ENCODE data around the gene ARFIP1. TPM values are rescaled to one million over a fixed set of nuclear protein-coding genes. Genes with fewer than 3 reads are reported as not detected.

The ARFIP1 gene
- total and polyA plus RNA-seq, 2 of the 8 experiments (the other 6 are each of a cell fraction or from before 2014, with no cell fraction given): 13.5 to 38.0 TPM

- Histone ChIP-seq H2AK5ac (ENCODE audit: low read depth, low read length) (no peak overlapping the region), H3K9me3 (ENCODE audit: insufficient read depth in 2 of 2, low read depth in 1 of 2, low read length in 1 of 2) (no peaks in the 10 kb centered on the region), H3K79me1 (ENCODE audit: low read depth, low read length) (no peaks in the 10 kb centered on the region), H4K91ac (replicated peaks; ENCODE audit: insufficient read length, low read length) (no peak overlapping the region), H4K5ac (ENCODE audit: insufficient read length, low read depth, low read length) (no peak overlapping the region), H3K23me2 (ENCODE audit: low read depth, low read length) (peaks cover 6% of the 10 kb centered on the region), H4K20me1 (replicated peaks in 1 of 2; ENCODE audit: control insufficient read depth in 1 of 2, insufficient read depth in 2 of 2, low read length in 2 of 2) (peaks cover 1 to 4% of the 10 kb centered on the region in 2 experiments), H3K56ac (replicated peaks; ENCODE audit: insufficient read length, low read depth, low read length) (no peak overlapping the region), H3K18ac (ENCODE audit: extremely low read depth, low read length) (no peak overlapping the region), H2BK12ac (ENCODE audit: low read depth, low read length) (no peak overlapping the region), H3K9ac (replicated peaks in 1 of 4; ENCODE audit: extremely low read depth in 1 of 4, low read depth in 3 of 4, low read length in 3 of 4) (no peak overlapping the region), H3K36me3 (ENCODE audit: control insufficient read depth in 2 of 4, insufficient read depth in 4 of 4, low read length in 3 of 4) (no peaks in the 10 kb centered on the region), H2BK120ac (replicated peaks; ENCODE audit: low read depth, low read length) (no peak overlapping the region), H3K79me2 (ENCODE audit: control insufficient read depth in 1 of 2, insufficient read depth in 2 of 2, low read length in 2 of 2) (peaks cover 14 to 89% of the 10 kb centered on the region in 2 experiments), H3K4me3 (ENCODE audit: extremely low read depth in 1 of 4, insufficient read depth in 2 of 4, low read depth in 3 of 4, low read length in 4 of 4) (no peak overlapping the region), H3K4me1 (replicated peaks in 1 of 4; ENCODE audit: control insufficient read depth in 3 of 4, insufficient read depth in 4 of 4, low read length in 3 of 4) (no peaks in the 10 kb centered on the region), H3K4me2 (ENCODE audit: insufficient read depth in 1 of 2, low read depth in 2 of 2, low read length in 2 of 2) (no peak overlapping the region), H3K14ac (ENCODE audit: insufficient read length) (no peak overlapping the region), H3K4ac (replicated peaks; ENCODE audit: insufficient read length, low read depth, low read length) (no peak overlapping the region), H2BK20ac (ENCODE audit: low read length) (no peak overlapping the region), H2BK15ac (ENCODE audit: low read length) (no peak overlapping the region), H2BK5ac (ENCODE audit: low read depth, low read length) (no peak overlapping the region), H3K27me3 (replicated peaks in 1 of 4; ENCODE audit: control insufficient read depth in 3 of 4, extremely low read depth in 1 of 4, insufficient read depth in 3 of 4, low read length in 3 of 4) (no peaks in the 10 kb centered on the region), H2AFZ (ENCODE audit: low read length) (no peak overlapping the region), H3K23ac (ENCODE audit: insufficient read length) (no peak overlapping the region), H4K8ac (ENCODE audit: extremely low read depth, insufficient read depth, low read length) (no peak overlapping the region), H3K27ac (ENCODE audit: low read depth, low read length) (no peak overlapping the region)
- ChIA-PET POLR2A (ENCODE audit: partially characterized antibody) (no interaction called here), CTCF (ENCODE audit: partially characterized antibody) (interaction anchor here (0.6 to 1.4 kb wide), 6 partner anchors 20 to 376 kb away, joined by 3 to 5 read pairs (median 3); no protein-coding TSS in a partner anchor)
- DNase-seq (ENCODE audit: low read depth in 1 of 2, low spot score in 2 of 2): no peak
- FAIRE-seq: peak; percentile 36
- TF ChIP-seq RAD21 (IDR thresholded peaks at IDR 0.05 in 1 of 2, conservative IDR thresholded peaks at IDR 0.05 in 1 of 2; ENCODE audit: low read depth in 2 of 2, low read length in 2 of 2) (peak; percentile 39 to 54), BCL11A (IDR thresholded peaks at IDR 0.05; ENCODE audit: low read depth in 2 of 2, low read length in 2 of 2) (no peak)
- TF ChIP-seq, protein P1, sequence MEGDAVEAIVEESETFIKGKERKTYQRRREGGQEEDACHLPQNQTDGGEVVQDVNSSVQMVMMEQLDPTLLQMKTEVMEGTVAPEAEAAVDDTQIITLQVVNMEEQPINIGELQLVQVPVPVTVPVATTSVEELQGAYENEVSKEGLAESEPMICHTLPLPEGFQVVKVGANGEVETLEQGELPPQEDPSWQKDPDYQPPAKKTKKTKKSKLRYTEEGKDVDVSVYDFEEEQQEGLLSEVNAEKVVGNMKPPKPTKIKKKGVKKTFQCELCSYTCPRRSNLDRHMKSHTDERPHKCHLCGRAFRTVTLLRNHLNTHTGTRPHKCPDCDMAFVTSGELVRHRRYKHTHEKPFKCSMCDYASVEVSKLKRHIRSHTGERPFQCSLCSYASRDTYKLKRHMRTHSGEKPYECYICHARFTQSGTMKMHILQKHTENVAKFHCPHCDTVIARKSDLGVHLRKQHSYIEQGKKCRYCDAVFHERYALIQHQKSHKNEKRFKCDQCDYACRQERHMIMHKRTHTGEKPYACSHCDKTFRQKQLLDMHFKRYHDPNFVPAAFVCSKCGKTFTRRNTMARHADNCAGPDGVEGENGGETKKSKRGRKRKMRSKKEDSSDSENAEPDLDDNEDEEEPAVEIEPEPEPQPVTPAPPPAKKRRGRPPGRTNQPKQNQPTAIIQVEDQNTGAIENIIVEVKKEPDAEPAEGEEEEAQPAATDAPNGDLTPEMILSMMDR (IDR thresholded peaks at IDR 0.05; ENCODE audit: control extremely low read depth in 1 of 3, insufficient read depth in 1 of 3, low read depth in 1 of 3, low read length in 3 of 3): peak in 2 of 3 experiments; percentile 17 to 52; a peak in 2 of 4 replicates
- WGBS, 2 experiments (ENCODE audit: extremely low coverage in 1 of 2, insufficient coverage in 1 of 2, insufficient read length in 1 of 2, insufficient replicate concordance in 2 of 2, low coverage in 1 of 2, low lambda C conversion rate in 2 of 2, missing lambda C conversion rate in 1 of 2): 85% methylated on average over 4 of the region's 4 CpGs; no CpG with 5 or more reads in 1 of the 2 experiments
These were observed 5.0 kb downstream of the ARFIP1 start for GRCh38 chr4:152784490-152785350.
